Effector CD4-positive, alpha-beta T cell (primary cell): Measurements from ENCODE around the gene GXYLT2.

Source experiments
- DNase-seq: peaks from one replicate; pipeline ENCODE4 v3.0.0-alpha.2; 2020

The GXYLT2 gene

DNA sequence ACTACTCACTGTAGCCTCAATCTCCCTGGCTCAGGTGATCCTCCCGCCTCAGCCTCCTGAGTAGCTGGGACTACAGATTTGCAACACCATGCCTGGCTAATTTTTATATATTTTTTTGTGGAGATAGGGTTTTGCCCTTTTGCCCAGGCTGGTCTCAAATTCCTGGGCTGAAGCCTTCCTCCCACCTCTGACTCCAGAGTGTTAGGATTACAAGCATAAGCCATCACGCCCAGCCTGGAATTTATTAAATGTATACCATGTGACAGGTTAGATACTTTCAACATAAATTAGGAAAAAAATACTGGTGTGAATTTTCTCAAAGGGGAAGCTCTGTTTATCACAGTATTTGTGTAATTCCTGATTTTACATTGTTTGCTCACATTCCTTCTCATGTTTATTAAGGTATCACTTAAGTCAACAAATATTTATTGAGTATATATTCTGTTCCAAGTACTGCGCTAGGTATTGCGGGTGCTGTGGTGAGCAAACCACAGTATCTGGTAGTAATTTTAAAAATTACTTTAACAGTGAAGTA, 133.5 kb downstream of the GXYLT2 start:
- no peak for DNase-seq

DNA sequence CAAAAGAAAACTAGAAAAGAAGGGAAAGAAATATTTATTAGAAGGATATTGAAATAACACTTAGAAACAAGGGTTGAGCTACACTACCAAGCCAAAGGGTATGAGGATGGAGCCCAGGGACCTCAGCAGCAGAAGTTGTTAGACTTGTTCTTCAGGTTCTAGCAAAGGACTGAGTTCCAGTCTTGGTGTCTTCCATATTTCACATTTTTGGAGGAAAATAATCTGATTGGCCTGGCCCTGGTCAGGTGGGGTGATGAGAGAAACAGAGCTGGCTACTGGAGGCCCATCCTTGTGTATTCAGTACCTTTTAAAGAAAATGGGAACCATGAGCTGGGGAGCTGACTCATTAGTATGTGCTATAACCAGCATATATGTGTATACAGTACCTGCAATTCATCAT, 137.0 kb downstream of the GXYLT2 start:
- DNase-seq: no peak

DNA sequence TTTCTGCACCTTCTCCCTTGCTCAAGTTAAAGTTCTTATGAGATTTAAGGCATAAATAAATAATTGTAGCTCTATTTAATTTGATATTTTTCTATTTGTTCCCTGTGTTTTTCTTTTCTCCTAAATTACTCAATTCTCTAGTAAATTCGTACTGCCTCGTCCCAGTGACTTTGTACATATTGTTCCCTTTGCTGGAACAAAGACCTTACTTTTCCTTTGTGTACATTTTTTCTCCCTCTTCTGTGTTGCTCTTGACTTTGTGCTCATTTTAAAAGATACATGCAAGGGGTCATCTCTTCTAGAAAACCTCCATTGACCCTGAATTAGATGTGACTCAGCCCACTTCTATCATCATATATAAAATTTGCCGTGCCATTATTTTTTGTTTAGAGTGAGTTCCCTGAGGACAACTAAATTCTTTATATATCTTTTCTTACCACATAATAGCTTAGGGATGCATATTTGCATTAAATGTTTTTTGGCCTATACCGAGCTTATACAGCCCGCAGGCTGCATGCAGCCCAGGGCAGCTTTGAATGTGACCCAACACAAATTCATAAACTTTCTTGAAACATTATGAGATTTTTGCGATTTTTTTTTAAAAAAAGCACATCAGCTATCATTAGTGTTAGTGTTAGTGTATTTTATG, 138.4 kb downstream of the GXYLT2 start:
- DNase-seq: no peak
